ENCODE results near the gene VPS52. TPM values are rescaled to one million over a fixed set of nuclear protein-coding genes. Genes with fewer than 3 reads are reported as not detected.

VPS52 gene
- total and polyA plus RNA-seq, 2 donors (not counting 1 experiment from before 2014, with no cell fraction given): 44.9 to 53.2 TPM

DNA sequence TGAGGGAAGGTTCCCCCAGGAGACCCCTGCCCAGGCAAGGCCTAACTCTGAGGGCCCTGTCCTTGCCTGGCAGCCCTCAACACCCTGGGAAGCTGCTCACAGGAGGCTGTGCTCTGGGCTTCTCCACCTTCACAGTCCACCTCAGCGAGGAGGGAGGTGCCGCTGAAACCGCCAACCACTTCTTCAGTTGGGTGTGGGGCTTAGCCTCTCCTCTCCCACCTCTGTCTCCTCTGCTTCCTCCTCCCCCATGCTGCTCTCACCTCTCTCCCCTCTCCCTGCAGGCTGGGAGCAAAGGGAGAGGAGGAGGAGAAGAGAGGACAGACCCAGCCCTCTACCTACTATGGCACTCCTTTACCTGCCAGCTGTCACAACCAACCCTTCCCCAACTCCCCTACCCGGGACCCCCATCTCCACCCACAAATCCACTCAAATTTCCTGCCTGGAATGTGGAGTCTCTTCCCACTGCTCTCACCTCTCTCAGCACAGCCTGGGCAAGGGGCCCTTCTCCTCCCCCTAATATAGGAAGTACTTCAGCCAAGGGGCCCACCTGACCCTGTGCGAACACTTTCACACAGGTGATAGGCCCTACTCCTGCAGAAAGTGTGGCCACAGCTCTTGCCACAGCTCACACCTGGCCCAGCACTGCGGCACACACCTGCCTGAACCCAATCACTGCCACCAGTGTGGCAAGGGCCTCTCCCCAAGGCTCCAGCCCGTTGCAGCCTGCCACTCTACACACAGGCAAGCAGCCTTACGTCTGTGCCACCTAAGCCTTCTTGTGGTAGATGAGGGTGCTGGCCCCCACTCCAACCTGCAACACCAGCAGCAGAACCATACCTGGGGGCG, 56.2 kb downstream of the VPS52 start:
- no peak overlapping the region for H3K27ac ChIP-seq (ENCODE audit: insufficient read depth, low read length)
- no peak overlapping the region for H3K4me2 ChIP-seq (ENCODE audit: extremely low read depth, insufficient read depth, low read length)
- peaks cover 5% of the 10 kb centered on the region for H3K4me1 ChIP-seq (ENCODE audit: control insufficient read depth, extremely low read depth, insufficient read depth, low read length)
- no peaks in the 10 kb centered on the region for H4K20me1 ChIP-seq (ENCODE audit: control insufficient read depth, extremely low read depth, insufficient read depth, low read length)
- H2AFZ ChIP-seq (ENCODE audit: low read length): no peak overlapping the region
- no peak overlapping the region for H3K4me3 ChIP-seq (replicated peaks in 1 of 4; ENCODE audit: control extremely low read depth in 1 of 4, insufficient read depth in 1 of 4, low read depth in 3 of 4, low read length in 4 of 4)
- H3K79me2 ChIP-seq (ENCODE audit: control insufficient read depth, insufficient read depth, low read length): no peaks in the 10 kb centered on the region
- peaks cover 6% of the 10 kb centered on the region for H3K36me3 ChIP-seq (ENCODE audit: control insufficient read depth, insufficient read depth, low read length)
- TF ChIP-seq, protein P1, sequence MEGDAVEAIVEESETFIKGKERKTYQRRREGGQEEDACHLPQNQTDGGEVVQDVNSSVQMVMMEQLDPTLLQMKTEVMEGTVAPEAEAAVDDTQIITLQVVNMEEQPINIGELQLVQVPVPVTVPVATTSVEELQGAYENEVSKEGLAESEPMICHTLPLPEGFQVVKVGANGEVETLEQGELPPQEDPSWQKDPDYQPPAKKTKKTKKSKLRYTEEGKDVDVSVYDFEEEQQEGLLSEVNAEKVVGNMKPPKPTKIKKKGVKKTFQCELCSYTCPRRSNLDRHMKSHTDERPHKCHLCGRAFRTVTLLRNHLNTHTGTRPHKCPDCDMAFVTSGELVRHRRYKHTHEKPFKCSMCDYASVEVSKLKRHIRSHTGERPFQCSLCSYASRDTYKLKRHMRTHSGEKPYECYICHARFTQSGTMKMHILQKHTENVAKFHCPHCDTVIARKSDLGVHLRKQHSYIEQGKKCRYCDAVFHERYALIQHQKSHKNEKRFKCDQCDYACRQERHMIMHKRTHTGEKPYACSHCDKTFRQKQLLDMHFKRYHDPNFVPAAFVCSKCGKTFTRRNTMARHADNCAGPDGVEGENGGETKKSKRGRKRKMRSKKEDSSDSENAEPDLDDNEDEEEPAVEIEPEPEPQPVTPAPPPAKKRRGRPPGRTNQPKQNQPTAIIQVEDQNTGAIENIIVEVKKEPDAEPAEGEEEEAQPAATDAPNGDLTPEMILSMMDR (conservative IDR thresholded peaks at IDR 0.05 in 1 of 2, IDR thresholded peaks at IDR 0.05 in 1 of 2; ENCODE audit: low read depth in 1 of 2, low read length in 2 of 2): no peak
- no peak for TF ChIP-seq EZH2 (IDR thresholded peaks at IDR 0.05; ENCODE audit: low read length, missing control alignments)
- no peak for DNase-seq (ENCODE audit: low read depth in 2 of 2)
- H3K27me3 ChIP-seq (ENCODE audit: control insufficient read depth, insufficient read depth, low read length): peaks cover 14% of the 10 kb centered on the region
- no peak overlapping the region for H3K9ac ChIP-seq (ENCODE audit: insufficient read depth, low read length)
- no peaks in the 10 kb centered on the region for H3K9me3 ChIP-seq (ENCODE audit: control insufficient read depth, insufficient read depth, low read depth, low read length)

DNA sequence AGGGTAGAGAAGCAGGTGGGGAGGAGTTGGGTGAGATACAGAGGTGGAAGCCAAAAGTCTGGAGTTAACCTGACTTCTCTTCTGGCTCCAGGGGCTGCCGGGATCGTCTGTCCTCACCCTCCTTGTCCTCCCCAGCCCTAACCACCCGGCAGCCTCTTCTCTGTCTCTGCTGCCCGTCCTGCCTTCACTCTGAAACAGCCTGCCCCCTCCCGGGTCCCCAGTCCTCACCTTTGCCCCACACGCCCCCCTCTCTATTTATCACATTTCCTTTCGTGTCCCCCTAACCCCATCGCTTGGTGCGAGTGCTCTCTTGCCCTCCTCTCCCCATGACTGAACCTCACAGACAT, 57.7 kb downstream of the VPS52 start:
- Histone ChIP-seq H3K27ac (ENCODE audit: insufficient read depth, low read length) (no peak overlapping the region), H2AFZ (ENCODE audit: low read length) (peak overlapping the region; percentile 50), H3K9ac (ENCODE audit: insufficient read depth, low read length) (peak overlapping the region; percentile 8), H3K36me3 (ENCODE audit: control insufficient read depth, insufficient read depth, low read length) (peaks cover 11% of the 10 kb centered on the region), H3K4me2 (ENCODE audit: extremely low read depth, insufficient read depth, low read length) (peak overlapping the region; percentile 81), H3K79me2 (ENCODE audit: control insufficient read depth, insufficient read depth, low read length) (no peaks in the 10 kb centered on the region), H3K27me3 (ENCODE audit: control insufficient read depth, insufficient read depth, low read length) (peaks cover 13% of the 10 kb centered on the region), H3K9me3 (ENCODE audit: control insufficient read depth, insufficient read depth, low read depth, low read length) (no peaks in the 10 kb centered on the region), H4K20me1 (ENCODE audit: control insufficient read depth, extremely low read depth, insufficient read depth, low read length) (no peaks in the 10 kb centered on the region), H3K4me1 (ENCODE audit: control insufficient read depth, extremely low read depth, insufficient read depth, low read length) (peaks cover 5% of the 10 kb centered on the region), H3K4me3 (replicated peaks in 1 of 4; ENCODE audit: control extremely low read depth in 1 of 4, insufficient read depth in 1 of 4, low read depth in 3 of 4, low read length in 4 of 4) (peak overlapping the region; percentile 49 to 63 (median 57))
- no peak for TF ChIP-seq EZH2 (IDR thresholded peaks at IDR 0.05; ENCODE audit: low read length, missing control alignments)
- TF ChIP-seq, protein P1 (conservative IDR thresholded peaks at IDR 0.05 in 1 of 2, IDR thresholded peaks at IDR 0.05 in 1 of 2; ENCODE audit: low read depth in 1 of 2, low read length in 2 of 2): no peak
- DNase-seq (ENCODE audit: low read depth in 2 of 2): no peak

DNA sequence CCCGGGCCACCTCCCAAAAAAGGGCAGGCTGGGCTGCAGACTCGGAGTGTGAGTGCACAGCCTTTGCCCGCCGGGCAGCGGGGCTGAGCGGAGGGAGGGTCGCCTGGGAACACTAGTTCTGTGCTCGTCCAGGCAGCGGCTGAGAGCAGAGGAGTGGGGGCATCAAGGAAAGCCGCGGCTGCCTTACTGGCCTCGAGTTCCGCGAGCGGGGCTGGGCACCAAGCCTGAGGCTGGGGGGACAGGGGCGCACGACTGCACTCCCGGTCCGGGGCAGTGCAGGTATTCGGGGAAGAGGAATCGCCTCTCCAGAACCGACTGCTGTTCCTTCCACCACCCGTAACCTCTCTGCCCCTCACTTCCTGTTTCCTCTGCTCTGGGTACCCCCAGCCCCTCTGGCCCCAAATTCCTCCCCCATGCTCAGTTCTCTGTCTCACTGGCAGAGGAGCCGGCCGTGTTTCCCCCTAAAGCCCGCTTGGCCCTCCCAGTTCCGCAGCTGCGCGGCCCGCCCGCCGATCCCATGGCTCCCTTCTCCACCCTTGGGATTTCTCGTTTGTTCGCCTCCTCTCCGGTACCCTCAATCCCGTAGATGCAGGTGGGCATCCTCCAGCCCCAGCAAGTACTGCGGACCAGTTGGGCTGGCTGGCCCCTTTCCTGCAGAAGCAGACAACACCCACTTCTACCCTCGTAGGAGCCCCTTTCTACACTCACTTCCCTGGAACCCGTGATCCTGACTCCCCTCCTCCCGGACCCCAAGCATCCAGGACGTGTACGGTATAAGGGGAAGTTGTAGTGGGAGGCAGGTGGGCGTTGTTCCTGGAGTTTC, 58.3 kb downstream of the VPS52 start:
- H3K27ac ChIP-seq (ENCODE audit: insufficient read depth, low read length): no peak overlapping the region
- peaks cover 8% of the 10 kb centered on the region for H3K27me3 ChIP-seq (ENCODE audit: control insufficient read depth, insufficient read depth, low read length)
- no peaks in the 10 kb centered on the region for H4K20me1 ChIP-seq (ENCODE audit: control insufficient read depth, extremely low read depth, insufficient read depth, low read length)
- TF ChIP-seq EZH2 (IDR thresholded peaks at IDR 0.05; ENCODE audit: low read length, missing control alignments): peak; percentile 51
- TF ChIP-seq, protein P1 (conservative IDR thresholded peaks at IDR 0.05 in 1 of 2, IDR thresholded peaks at IDR 0.05 in 1 of 2; ENCODE audit: low read depth in 1 of 2, low read length in 2 of 2): no peak
- H3K4me2 ChIP-seq (ENCODE audit: extremely low read depth, insufficient read depth, low read length): peak overlapping the region; percentile 81
- peaks cover 5% of the 10 kb centered on the region for H3K4me1 ChIP-seq (ENCODE audit: control insufficient read depth, extremely low read depth, insufficient read depth, low read length)
- peak overlapping the region; percentile 50 for H2AFZ ChIP-seq (ENCODE audit: low read length)
- no peaks in the 10 kb centered on the region for H3K79me2 ChIP-seq (ENCODE audit: control insufficient read depth, insufficient read depth, low read length)
- peaks cover 11% of the 10 kb centered on the region for H3K36me3 ChIP-seq (ENCODE audit: control insufficient read depth, insufficient read depth, low read length)
- peak overlapping the region; percentile 49 to 63 (median 57) for H3K4me3 ChIP-seq (replicated peaks in 1 of 4; ENCODE audit: control extremely low read depth in 1 of 4, insufficient read depth in 1 of 4, low read depth in 3 of 4, low read length in 4 of 4)
- DNase-seq (ENCODE audit: low read depth in 2 of 2): no peak
- no peaks in the 10 kb centered on the region for H3K9me3 ChIP-seq (ENCODE audit: control insufficient read depth, insufficient read depth, low read depth, low read length)
- peak overlapping the region; percentile 36 for H3K9ac ChIP-seq (ENCODE audit: insufficient read depth, low read length)

All from fibroblast of lung (primary cell).